IPS-11a (cell line): ENCODE measurements around the gene PCSK5.
"Not testable (repeated sequence)": the region's sequence is repeated elsewhere in the genome, so short reads cannot be mapped to it uniquely, and the experiment has no call there.

Experiments used
- H3K4me3 ChIP-seq: one replicate; pipeline ENCODE4 v1.5.1; 2013; ENCODE audit warnings: low read depth, low read length, control low read depth

PCSK5 gene

GRCh38 chr9:76044266-76044819 lies 153.9 kb downstream of the PCSK5 start:
- no peak overlapping the region for H3K4me3 ChIP-seq

GRCh38 chr9:76045221-76045620 lies 154.7 kb downstream of the PCSK5 start:
- H3K4me3 ChIP-seq, result no peak overlapping the region

DNA sequence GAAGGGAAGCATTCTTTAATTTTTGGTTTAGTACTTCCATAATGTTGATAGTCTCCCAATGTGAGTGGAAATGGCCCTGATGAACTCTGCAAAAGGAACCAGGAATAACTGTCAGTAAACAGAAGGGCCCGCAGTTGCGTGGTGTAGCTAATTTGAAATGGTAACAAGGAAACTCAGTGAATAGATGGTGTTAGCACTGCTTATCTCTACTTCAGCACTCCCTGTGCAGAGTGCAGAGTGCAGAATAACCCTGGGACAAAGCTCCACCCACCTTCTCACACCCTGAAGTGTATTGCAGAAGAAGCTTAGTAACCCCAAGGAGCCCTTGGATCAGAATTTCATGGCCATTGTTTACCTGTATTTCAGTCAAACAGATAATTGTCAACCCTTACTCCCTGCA lies 158.9 kb downstream of the PCSK5 start:
- no peak overlapping the region for H3K4me3 ChIP-seq

GRCh38 chr9:76067696-76068095 lies 177.2 kb downstream of the PCSK5 start:
- H3K4me3 ChIP-seq, result no peak overlapping the region

DNA sequence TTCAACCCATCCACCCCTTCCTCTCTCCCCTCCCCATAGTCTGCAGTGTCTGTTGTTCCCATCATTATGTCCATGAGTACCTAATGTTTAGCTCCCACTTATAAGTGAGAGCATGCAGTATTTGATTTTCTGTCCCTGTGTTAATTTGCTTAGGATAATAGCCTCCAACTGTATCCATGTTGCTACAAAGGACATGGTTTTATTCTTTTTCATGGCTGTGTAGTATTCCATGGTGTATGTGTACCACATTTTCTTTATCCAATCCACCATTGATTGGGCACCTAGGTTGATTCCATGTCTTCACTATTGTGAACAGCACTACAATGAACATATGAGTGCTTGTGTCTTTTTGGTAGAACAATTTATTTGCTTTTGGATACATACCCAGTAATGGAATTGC lies 187.1 kb downstream of the PCSK5 start:
- H3K4me3 ChIP-seq, result no peak overlapping the region

DNA sequence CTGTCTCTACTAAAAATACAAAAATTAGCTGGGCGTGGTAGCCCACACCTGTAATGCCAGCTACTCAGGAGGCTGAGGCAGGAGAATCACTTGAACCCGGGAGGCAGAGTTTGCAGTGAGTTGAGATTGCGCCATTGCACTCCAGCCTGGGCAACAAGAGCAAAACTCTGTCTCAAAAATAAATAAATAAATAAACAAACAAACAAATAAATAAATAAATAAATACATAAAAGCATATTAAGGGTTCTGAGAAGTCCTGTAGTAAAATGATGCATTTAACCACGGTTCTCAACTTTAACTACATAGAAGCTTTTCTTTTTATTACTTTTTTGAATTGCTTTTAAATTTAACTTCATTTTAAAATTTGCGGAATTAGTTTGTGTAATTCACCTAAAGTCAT lies 190.8 kb downstream of the PCSK5 start:
- not testable (repeated sequence) for H3K4me3 ChIP-seq

- H3K4me3 ChIP-seq, result no peak overlapping the region
These were observed 191.6 kb downstream of the PCSK5 start for GRCh38 chr9:76082057-76082456.

DNA sequence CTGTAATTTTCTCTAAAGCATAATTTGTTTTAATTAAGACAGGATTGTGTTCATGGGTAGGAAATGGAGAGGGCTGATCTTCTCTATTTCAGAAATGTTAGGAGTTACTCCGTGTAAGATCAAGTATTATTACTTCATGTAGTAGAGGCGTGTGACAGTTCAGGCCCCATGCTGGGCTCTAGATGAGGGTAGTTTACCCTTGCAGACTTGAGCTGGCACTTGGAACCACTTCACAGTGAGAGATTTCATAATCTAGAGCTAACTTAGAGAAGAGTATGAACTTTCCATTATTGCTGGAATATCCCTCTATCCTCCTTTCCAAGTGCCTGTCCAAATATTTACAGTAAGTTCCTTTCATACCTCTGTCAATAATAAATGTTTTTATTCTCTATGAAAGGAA lies 195.1 kb downstream of the PCSK5 start:
- no peak overlapping the region for H3K4me3 ChIP-seq

- no peak overlapping the region for H3K4me3 ChIP-seq
These were observed 196.1 kb downstream of the PCSK5 start for GRCh38 chr9:76086539-76086938.

DNA sequence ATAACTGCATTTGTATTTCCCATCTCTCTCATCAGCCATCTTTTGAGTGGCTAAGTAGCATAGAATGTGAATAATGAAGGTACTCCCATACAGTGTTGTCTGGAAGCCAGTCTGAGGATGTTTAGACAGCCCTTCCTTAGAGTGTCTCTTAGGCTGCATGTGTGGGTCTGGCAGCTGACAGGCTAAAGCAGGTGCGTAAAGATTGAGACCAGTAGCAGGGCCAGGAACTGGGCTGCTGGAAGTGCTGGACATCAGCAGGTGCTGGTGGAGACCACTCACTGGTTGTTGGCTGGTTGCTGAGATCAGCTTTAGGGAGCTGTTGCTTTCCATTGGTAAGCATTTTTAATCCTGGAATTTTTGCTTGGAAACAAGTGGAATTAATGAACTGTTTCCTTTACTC lies 197.5 kb downstream of the PCSK5 start:
- no peak overlapping the region for H3K4me3 ChIP-seq

- no peak overlapping the region for H3K4me3 ChIP-seq
These were observed 199.9 kb downstream of the PCSK5 start for GRCh38 chr9:76090330-76090729.

DNA sequence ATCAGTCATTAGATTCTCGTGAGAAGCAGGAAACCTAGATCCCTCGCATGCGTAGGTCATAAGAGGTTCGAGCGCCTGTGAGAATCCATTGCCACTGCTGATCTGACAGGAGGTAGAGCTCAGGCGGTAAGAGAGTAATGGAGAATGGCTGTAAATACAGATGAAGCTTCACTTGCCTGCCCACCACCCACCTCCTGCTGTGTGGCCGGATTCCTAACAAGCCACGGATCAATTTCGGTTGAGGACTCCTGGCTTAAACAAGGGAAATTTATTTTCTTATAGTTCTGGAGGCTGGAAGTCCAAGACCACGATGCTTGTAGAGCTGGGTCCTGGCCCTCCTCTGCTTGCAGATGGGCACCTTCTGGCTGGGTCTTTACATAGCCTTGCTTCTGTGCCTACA lies 200.4 kb downstream of the PCSK5 start:
- H3K4me3 ChIP-seq, result no peak overlapping the region

GRCh38 chr9:76092572-76092971 lies 202.1 kb downstream of the PCSK5 start:
- no peak overlapping the region for H3K4me3 ChIP-seq

- no peak overlapping the region for H3K4me3 ChIP-seq
These were observed 205.1 kb downstream of the PCSK5 start for GRCh38 chr9:76095585-76095984.

GRCh38 chr9:76099516-76099915 lies 209.0 kb downstream of the PCSK5 start:
- H3K4me3 ChIP-seq, result no peak overlapping the region

DNA sequence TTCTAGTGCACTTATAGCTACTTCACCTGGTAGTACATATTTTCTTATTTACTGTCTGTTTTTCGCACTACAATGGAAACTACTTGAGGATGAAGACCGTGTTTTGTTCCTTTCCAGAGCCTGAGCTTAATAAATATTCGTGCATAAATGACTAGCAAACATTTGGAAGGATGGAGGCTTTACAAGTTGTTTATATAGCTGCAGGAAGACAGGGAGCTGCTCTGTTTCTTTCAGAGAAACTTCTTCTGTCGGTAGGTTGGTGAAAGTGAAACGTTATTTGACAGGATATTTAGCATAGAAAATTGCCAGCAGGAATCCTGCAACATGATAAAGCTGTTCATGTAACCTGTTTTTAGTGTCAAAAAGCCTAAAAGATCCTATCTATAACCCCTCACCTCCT lies 210.6 kb downstream of the PCSK5 start:
- no peak overlapping the region for H3K4me3 ChIP-seq

DNA sequence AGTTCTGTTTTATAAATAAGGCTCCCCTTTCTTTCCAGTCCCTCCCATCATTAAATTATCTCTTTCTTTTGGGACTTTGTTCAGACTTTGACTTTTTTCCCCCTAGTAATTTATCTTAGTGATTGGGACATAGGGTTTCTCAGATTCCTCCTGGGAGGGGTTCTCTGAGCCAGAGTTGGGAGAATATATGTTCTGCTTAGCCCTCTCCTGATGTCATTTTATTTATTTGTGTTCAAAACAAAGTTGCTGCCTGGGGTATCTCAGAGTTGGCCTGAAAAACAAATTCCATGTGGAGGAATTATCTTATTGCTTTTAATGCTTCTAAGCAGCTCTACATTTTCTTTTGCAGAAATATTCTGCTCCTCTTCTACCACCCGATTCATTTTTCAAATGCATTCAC lies 211.0 kb downstream of the PCSK5 start:
- no peak overlapping the region for H3K4me3 ChIP-seq

DNA sequence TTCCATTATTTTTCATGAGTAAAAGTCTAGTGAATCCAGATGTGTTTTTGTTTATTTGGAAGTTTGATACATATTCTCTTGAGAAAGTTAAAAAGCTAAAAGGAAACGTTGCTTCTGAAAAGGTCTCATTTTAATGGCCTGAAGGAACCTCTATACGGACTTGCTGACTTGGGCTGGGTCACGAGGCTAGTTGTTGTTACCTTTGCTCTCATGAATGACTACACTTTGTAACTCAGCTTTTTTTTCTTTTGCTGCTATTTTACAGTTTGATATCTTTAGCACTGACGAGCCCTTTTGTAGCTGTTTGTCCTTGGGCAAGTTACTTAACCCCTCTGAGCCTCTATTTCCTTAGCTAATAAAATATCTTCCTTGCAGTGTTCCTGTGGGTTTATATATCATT lies 211.5 kb downstream of the PCSK5 start:
- H3K4me3 ChIP-seq, result no peak overlapping the region

DNA sequence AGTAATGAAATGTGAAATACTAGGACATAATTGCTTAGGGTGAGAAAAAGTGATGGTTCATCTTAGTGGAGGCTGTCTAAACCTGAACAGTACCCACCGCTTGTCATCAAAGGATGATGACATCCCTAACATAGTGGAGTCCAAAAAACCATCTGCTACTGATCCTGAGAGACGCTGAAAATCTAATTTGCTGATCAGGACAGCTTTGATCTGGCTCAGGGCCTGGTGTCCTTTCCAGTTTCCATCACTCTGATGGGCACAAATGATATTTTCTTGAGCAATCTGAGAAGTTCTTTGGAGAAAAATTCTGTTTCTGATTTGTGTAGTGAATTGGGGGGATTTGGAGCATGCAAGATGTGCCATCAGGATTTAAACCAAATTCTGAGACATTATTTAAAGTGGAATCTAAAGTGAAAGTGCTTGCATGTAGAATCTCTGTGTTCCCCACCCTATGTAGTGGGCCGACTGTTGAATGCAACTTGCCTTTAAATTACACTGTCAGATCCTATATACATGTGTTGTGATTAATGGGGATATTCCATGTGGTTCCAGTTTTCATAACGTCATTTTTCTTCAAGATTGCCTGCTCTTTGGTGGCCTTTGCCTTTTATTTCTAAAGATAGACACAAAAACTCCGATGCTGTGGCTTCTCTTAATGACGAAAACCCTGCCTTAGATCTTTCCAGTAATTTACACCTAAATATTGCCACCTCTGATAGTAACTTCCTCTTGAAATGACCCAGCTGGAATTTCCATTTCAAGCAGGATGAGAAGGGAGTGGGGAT lies 213.2 kb downstream of the PCSK5 start:
- no peak overlapping the region for H3K4me3 ChIP-seq

DNA sequence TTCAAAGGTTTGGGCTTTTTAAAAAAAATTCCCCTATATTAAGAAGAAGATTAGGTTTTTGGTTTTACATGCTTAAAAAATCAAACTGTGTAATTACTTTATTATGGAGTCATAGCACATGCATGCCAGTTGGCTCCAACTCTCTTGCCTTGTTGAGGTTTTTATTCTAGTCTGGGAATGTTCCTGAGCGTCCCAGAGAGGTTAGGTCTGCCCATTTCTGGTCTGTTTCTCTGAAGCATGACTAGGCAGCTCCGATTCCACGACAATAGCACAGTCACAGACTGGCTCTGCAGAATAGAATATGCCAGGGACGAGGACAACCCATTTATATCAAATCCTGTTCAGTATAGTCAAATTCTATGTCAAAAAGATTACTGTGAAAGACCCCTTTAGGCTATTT lies 217.0 kb downstream of the PCSK5 start:
- H3K4me3 ChIP-seq, result no peak overlapping the region

GRCh38 chr9:76109953-76110352 lies 219.5 kb downstream of the PCSK5 start:
- H3K4me3 ChIP-seq, result no peak overlapping the region

- H3K4me3 ChIP-seq, result no peak overlapping the region
These were observed 221.7 kb downstream of the PCSK5 start for GRCh38 chr9:76112151-76112550.

DNA sequence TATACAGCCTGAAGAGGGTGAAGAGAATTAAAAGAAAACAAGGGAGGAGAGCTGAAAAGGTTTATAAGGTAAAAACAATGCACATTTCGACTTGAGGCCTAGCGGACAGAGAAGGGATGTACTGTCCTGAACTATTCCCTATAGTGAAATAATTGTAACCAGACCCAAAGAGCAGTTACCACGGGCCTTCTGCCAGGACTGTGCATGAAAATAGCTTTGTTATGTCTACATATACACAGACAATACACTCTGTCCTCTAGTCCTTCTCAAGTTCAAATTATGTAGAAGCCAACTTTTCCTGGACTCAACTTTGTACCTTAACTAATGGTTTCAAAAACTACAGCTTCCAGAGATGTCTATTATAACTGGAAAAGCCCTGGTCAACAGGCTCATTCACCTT lies 223.7 kb downstream of the PCSK5 start:
- no peak overlapping the region for H3K4me3 ChIP-seq
